ENCODE measurements around the gene RHEB.

Gene RHEB

DNA sequence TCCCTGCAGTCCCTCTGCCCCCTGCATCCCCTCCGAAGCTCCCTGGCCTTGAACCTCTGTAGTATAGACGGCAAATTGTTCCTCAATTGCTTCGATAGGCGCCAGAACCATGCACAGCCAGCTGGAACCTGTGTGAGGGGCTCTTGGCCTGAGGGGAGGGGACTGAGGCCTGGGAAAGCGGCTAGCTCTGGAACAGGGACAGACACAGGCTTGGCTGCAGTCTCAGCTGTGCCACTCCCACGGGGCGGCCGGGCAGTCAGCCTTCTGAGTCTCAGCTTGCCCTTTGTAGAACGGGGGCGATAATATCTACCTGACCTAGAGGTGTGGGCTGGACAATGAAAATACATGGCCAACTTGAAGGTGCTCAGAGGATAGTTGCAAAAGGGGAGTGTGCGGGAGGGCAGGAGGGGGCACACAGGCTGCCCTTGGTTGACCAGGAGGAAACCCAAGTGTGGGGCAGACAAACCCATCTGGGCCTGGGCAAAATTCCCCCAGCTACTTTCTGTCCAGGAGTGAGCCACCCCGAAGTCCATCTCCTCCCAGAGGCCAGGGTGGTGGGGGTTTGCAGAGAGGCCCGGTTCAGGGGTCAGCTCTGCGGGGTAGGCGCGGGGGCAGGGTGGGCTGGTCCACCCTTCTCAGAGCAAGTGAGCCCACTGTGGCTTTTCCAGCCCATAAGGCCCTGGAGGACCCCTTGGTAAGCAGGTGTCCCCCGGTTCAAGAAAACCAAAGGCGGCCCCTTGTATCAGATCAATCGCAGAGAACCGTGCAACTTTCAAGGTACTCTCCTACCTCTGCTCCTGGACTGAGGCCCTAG, 84.4 kb downstream of the RHEB start:
- DNase-seq (ENCODE audit: insufficient read length, low spot score), result no peak
- no peak for FAIRE-seq

DNA sequence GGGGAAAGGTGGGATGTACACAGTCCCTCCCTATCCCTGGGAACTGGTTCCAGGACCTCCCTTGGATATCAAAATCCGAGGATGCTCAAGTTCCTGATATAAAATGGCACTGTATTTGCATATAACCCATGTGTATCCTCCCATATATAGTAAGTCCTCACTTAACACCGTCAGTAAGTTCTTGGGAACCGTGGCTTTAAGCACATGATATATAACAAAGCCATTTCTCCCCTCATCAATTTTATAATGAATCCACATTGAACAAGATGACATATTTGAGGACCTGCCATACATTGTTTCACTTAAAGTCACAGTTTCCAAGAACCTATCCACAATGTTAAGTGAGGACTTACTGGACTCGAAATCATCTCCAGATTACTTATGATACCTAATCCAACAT, 85.1 kb downstream of the RHEB start:
- DNase-seq (ENCODE audit: insufficient read length, low spot score) (no peak), FAIRE-seq (no peak)

DNA sequence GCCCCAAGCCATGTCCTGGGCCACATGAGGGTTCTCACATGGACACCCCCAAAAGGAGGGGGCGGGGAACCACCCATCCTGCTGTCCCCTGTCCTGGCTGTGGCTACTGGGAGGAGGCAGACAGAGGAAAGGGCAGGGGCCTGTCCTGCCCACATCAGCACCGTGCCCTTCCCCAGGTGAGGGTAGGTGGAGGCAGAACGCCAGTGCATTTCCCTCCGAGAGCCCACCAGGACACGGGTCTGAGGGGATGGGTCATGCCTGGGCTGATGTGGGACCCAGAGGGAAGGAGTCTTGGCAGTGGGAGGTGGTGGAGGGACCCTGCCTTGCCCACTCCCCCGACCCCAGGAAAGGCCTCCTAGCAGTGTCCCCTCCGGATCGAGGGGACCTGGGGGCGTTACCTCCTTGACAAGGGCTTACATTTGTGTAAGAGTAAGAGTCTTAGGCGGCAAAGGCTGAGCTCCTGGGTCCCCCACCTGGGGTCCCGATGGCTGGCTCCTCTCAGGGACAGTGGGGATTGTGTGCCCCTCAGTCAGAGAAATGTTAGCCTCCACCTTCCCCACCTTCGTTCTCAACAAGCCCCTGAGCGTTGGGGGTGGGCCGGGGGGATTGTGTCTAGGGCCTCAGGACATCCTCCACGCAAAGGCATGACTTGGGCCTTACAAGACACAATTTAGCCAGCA, 85.8 kb downstream of the RHEB start:
- DNase-seq (ENCODE audit: insufficient read length, low spot score) (no peak), FAIRE-seq (no peak)

DNA sequence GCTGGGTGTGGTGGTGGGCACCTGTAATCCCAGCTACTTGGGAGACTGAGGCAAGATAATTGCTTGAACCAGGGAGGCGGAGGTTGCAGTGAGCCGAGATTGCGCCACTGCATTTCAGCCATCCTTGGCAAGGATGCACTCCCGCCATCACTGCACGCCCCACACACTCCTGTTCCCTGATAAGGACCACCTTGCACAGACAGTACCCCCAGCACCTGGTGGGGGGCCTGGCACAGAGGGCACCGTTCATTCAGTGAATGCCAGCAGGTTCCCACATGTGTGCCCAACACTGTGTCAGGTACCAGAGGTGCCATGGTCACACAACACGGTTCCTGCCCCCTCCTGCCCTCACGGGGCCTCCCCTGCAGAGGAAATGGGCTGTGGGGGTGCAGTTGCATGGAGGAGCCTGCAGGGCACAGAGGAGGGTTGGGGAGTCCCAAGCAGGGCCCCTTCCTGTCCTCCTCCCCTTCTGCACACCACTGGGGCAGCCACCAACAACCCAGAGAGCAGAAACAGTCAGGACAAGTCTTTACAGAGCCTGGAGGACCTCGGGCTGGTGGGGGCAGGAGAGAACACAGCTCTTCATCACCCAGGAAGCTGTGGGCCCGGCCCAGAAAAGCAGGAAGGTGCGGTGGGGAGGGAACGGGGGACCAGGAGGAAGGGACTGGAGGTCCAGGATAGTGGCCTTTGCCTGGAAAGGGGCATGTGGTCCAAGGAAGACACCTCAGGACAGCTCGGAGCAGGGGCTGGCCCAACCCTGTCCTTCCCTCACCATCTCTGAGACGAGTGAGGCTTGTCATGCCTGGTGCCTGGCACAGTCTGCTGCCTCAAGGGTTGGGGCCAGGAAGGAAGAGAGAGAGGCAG, 86.8 kb downstream of the RHEB start:
- no peak for FAIRE-seq
- no peak for DNase-seq (ENCODE audit: insufficient read length, low spot score)

DNA sequence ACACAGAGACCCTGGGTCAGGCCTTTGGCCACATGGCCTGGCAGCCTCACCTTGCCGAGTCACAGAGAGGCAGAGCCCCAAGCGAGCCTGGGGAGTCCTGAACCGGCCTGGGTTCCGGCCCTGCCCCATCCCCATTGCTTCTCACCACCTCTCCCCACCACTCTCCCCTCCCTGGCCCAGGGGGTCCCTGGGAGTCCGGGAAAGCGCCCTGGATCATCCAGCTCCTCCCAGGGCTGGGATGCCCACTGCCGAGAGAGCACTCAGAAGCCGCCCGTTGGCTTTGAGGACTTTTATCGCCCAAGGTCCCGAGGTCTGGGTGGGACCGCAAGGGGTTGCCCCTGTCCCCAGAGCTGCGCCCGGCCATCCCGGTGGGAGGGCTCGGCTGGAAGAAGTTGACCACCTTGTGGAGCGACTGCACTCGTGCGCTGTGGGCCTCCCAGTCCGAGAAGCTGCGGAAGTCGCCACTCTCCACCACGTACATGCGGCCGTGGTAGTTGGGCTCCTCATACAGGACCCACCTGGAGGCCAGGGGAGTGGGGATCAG, 87.9 kb downstream of the RHEB start:
- FAIRE-seq (no peak), DNase-seq (ENCODE audit: insufficient read length, low spot score) (no peak)

DNA sequence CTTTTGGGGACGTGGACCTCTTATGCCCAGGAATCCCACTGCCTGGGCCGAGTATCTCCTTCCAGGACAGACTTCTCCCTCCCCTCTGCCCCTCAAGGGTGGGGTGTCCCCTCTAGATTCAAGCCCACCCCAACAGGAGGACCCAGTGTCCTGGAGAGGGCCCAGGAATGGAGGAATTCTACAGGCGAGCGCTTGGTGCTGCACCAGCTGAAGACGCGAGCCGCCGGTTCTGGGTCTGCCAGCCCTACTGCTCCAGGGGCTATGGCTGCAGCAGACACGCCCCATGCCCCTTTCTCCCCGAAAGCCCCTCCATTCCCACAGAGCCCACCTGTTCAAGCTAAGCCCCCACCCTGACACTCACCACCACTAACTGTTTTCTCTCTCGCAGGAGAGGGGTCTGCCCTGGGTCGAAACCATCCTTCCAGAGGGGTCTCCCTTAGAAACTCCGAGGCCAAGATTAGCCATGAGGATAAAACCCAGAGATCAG, 88.4 kb downstream of the RHEB start:
- DNase-seq (ENCODE audit: insufficient read length, low spot score), result no peak
- no peak for FAIRE-seq

DNA sequence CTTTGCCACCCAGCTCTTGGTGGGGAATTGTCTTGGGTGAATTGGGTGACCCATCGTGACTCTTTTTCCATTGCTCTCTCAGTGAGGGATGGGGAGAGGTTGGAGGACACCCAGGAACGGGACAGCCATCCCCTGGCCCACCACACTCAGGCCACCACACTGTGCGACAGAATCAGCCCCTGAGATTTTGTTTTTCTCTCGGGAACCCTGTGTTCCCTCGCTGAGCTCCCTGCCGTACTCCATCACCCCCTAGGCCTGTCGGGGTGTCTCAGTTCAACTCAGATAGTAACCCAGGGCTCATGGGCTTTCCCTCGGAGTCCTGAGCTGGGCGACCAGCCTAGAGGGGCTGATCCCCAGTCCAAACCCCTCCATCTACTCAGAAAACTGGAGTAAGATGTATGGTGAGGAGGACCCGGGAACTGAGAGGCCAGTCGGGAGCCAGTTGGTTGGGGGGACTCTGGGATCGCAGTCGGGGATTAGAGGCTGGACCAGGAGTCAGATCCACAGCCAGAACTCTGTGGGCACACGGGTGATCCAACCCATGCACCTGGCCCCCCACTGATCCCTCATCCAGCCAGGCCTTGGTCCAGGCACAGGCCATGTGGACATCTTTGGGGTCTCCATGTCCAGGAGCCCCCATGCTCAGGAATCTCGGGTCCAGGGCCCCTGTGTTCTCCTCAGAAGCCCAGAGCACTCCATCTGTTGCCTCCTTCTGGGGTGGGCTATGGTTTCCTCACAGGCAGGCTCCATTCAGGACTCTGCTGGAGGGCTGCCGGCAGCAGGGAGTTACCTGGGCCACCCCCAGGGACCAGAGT, 89.1 kb downstream of the RHEB start:
- FAIRE-seq (no peak), DNase-seq (ENCODE audit: insufficient read length, low spot score) (no peak)

DNA sequence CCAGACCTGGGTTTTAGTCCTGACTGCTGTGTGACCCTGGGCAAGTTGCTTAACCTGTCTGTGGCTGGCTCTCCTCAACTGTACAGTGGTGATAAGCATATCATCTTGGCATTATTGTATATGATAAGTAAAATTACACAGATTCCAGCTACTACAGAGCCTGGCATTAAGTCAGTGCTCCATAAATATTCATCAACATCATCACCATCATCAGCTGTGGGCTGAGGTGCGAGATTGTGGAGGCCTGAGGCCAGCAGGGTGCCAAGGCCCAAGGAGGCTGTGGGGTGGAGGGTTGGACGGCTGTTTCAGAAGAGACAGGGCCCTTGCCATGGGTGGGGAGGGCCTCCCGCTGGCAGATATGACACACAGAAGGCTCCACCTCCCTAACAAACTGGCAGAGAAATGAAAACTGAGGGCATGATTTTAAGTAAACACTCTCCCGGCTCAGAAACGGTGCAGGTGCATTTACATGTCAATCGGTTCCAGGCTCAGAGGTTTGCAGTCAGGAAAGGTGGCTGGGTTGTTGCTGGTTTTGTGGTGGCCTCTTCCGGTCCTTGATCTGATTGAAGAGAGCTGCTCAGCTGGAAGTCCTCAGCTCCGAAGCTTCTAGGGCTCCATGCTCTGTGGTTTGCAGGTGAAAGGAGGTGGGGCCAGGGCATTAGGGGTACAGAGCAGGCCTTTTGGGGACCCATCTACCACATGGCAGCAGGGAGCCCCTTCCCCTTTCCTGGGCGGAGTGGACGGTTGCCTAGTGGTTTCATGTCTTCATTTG, 89.9 kb downstream of the RHEB start:
- FAIRE-seq (no peak), DNase-seq (ENCODE audit: insufficient read length, low spot score) (no peak)

DNA sequence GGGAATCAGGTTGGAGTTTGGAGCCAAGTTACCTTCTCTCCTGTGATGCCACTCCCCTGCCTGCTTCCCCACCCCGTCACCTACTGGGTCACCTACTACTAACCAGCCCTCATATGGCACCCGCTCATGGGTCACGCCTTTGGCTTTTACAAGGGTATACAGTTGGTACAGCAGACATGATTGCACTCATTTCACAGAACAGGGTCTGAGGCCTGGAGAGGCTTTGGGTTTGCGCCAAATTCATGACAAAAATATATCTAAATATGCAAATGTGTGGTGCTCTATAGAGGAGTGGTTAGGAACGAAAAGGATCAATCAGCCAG, 90.5 kb downstream of the RHEB start:
- no peak for FAIRE-seq
- DNase-seq (ENCODE audit: insufficient read length, low spot score), result no peak

DNA sequence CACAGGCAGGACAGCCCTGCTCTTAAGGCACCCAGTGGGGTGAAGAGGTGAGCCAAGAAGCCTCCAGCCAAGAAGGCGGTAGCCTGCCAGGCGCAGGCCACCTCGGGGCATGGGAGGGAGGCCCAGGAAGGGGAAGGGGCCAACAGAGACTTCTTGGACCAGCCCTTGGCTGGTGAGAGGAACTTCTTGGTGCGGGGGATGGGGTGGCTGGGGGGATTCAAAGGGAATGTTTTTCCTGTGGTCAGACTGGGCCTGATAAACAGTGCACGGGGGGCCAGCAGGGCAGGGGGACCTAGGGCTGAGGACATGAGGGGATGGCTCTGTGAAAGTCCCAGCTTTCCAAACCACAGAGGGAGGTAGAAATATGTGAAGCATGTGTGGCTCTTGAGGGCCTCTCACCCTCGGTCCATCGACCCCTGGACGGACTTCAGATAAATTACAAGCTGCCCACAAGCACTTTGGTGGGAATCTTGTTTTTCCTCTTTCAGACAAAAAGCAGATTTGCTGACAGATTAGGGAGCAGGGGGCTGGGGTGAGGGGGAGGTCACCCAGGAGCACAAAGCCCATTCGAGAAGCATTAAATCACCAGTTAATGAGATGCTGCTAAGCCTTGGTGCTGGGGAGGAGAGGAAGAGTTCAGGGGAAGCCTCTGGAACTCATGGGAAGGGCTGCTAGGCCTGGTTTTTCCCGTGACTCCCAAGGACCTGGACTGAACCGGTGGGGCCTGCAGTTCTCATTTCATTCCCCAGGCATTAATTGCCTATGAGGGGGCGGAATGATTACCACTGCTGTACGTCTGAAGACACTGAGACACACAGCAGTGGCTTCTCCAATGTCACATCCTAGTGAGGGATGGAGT, 91.1 kb downstream of the RHEB start:
- peak; percentile 63 for FAIRE-seq
- peak; percentile 80 for DNase-seq (ENCODE audit: insufficient read length, low spot score)

DNA sequence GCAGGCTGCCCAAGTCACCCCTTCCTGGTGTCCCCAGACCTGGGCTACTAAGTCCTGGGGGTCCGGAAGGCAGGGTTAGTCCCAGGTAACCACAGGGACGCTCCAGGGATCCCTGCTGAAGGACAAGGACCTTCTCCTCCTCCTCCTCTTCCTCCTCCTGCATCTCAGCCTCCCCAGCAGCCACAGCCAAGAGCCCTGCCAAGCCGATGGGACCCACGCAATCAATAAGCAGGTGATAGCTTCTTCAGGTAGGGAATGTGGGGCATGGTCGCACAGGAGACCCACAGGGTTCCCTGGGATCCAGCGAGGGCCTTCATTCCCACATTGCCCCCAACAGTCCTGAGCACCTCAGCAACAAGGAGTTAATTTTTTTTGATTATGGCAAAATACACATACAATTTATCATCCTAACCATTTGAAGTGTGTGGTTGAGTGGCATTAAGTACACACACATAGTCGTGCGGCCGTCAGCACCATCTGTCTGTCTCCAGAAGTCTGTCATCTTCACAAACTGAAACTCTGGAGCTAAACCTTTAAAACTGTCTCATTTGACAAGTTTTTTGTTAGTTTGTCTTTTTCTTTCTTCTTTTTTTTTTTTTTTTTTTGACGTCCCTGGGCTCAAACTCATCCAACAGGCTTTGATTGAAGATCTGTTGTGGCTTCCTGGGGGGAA, 91.9 kb downstream of the RHEB start:
- no peak for DNase-seq (ENCODE audit: insufficient read length, low spot score)
- FAIRE-seq, result no peak

DNA sequence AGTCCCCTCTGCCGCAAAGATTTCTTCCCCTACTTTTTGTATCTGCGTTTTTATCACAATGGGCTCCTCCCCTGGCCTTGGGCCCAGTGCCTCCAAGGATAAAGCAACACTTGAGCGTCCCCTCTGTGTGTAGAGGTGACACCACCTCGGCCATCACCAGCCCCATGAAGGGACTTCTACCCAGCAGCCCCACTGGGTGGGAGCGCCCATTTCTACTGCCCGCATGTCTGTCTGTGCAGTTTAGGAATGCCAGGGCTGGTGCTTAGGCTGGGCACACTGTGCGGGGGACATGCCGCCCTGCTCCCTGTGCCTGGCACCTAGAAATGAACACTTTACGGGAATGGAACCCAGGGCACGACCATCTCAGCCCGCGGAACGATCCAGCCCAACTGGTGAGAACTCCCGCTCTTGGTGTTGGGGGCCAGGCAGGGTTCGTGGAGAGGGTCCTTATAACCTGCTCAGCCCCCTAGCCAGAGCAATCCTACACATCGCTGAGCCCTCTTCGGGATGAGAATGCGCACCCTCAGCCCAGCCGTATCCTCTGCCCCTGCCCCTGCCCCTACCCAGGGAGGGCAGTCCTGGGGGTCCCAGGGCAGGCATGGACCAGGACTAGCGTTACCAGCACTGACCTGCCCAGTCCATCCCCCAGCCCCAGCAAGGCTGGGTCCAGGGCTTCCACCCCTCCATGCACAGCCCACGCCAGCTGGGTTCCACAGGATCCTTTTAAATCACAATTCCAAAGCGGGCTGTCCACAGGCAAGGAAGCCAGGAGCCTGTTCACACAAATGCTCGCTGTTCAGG, 92.6 kb downstream of the RHEB start:
- FAIRE-seq (peak; percentile 69), DNase-seq (ENCODE audit: insufficient read length, low spot score) (no peak)

DNA sequence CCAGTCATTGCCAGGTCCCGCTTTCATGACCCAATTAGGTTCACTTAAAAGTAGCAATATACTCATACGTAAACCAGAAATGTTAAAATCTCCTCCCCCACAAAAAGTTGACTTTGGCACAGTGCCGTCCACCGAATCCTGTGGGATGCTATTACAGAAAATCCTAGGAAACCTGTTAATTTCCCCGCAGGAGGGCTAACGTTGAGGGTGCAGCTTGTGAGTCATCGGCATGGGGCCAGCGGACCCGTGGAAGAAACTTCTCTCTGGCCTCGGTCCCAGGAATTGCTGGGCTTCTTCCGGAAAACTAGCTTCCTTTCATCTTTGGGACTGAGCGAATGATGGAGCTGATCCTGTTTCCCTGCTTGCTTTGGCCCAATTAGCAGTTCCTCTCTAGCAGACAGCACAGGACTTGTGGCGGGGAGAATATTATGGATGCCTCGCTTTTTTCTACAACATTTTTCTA, 93.2 kb downstream of the RHEB start:
- FAIRE-seq, result no peak
- peak; percentile 74 for DNase-seq (ENCODE audit: insufficient read length, low spot score)

DNA sequence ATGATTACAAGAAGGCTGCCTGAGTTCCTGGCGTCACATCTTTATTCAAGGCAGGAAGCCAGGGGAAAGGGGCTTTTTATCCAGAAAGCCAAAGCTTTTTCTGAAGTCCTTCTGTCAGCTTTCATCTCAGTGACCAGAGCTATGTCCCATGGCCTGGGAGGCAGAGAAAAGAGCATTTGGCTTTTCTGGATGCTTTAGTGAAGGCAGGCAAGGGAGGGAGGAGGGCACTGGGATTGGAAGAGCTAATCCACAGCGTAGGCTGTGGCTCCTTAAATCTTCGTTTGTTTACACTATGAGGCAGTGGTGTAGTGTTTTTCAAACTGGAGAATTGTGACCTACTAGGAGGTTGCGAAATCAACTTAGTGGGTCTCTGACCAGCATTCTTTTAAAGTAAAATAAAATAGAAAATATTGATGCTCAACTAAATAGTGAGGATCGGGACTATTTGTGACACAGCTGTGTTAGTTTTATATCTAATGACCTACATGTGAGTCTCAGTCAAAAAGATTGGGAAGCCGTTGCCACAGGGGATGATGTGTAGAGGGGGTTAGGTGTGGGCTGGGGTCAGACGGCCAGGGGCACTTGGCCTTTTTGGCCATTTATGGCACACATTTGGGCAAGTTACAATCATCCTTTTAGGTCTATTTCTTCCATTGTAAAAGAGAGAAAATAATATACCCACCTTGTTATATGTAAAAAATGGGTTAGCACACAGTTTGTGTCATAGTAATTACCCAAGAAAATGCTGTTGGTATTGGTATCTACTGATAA, 93.8 kb downstream of the RHEB start:
- no peak for DNase-seq (ENCODE audit: insufficient read length, low spot score)
- FAIRE-seq, result no peak

DNA sequence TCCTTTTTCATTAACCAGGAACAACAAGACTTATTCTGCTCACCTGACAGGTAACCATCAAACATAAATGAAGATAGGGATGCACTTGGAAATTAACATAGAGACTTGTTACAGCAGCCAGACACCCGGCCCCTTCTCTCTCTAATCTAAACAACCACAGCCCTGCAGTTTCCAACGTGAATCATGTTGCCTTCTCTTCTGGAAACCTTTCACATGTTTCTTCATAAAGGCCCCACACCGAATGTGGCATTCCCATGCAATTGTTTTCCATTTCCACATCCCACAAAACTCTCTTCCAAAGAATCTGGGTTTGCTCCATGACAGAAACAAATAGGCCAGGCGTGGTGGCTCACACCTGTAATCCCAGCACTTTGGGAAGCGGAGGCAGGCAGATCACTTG, 94.9 kb downstream of the RHEB start:
- no peak for FAIRE-seq
- no peak for DNase-seq (ENCODE audit: insufficient read length, low spot score)

DNA sequence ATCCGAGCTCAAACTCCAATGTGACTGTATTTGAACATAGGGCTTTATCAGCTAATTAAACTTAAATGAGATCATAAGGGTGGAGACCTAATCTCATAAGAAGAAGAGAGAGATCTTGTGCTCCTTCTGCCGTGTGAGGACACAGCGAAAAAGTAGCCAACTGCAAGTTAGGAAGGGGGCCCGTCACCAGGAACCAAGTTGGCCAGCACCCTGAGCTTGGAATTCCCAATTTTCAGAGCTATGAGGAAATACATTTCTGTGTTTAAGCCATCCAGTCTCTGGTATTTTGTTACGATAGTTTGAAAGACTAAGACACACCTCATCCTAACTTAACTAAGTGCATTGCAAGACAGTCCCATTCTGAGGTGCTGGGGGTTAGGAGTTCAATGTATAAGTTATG, 95.8 kb downstream of the RHEB start:
- FAIRE-seq (no peak), DNase-seq (ENCODE audit: insufficient read length, low spot score) (no peak)
